GM12878 (cell line): ENCODE measurements around the gene M1AP. TPM values are rescaled to one million over a fixed set of nuclear protein-coding genes. Genes with fewer than 3 reads are reported as not detected.

Experiments used
- ATAC-seq: fragments of 200-7000 bp; cut with Tn5 transposase; 3 replicates; pipeline ENCODE4 v1.9.1; 2020; ENCODE audit warnings: mild to moderate bottlenecking, moderate library complexity
- BruUV-seq: library from RNA; stranded (reverse); fragments of 400-500 nt; replicated peaks from 2 replicates; lab custom pipeline; 2021; lab: Mats Ljungman, UMichigan
- CTCF ChIA-PET: fragments of 300-600 bp; sonication (Branson Sonifier 250); formaldehyde crosslinking; extraction: SDS; loops from one replicate; lab custom pipeline; 2021; ENCODE audit warnings: inconsistent platforms; lab: Yijun Ruan, JAX
- POLR2A ChIA-PET: fragments of 350-600 bp; formaldehyde crosslinking; extraction: SDS; loops from one replicate; lab custom pipeline; 2021; ENCODE audit warnings: inconsistent platforms; lab: Charles Lee
- RAD21 ChIA-PET: fragments of 300-600 bp; sonication (Branson Sonifier 250); formaldehyde crosslinking; loops from one replicate; lab custom pipeline; 2023; ENCODE audit warnings: antibody characterized with exemption; ENCODE audit not compliant: unreplicated experiment; lab: Charles Lee
- SMC1A ChIA-PET: fragments of 300-600 bp; sonication (Branson Sonifier 250); formaldehyde crosslinking; loops from one replicate; lab custom pipeline; 2023; ENCODE audit not compliant: unreplicated experiment, uncharacterized antibody; lab: Charles Lee
- DNase-seq: peaks from one replicate; pipeline ENCODE4 v3.0.0-alpha.2; 2011; ENCODE audit warnings: low read depth, low spot score
- FAIRE-seq: peaks from 3 replicates; lab custom pipeline; 2011; peaks lifted over from hg19 to GRCh38; lab: Jason Lieb, UNC
- H2AFZ ChIP-seq: 2 replicates; pipeline ENCODE4 v1.6.0; 2011; ENCODE audit warnings: low read depth, low read length, control low read depth; ENCODE audit not compliant: control insufficient read depth
- H3K27ac ChIP-seq: 2 replicates; pipeline ENCODE4 v1.5.1; 2011; ENCODE audit warnings: control low read depth; ENCODE audit not compliant: control insufficient read depth, insufficient read depth
- H3K27me3 ChIP-seq, 2 experiments: replicated peaks in 1 of 2; 2 replicates each; pipeline versions ENCODE4 v1.6.0 to v1.6.1; 2011; ENCODE audit warnings: low read length in 1 of 2; ENCODE audit not compliant: control insufficient read depth in 2 of 2, insufficient read depth in 2 of 2
- H3K36me3 ChIP-seq, 2 experiments: 2 replicates each; pipeline ENCODE4 v1.5.1; 2011; ENCODE audit warnings: low read length in 1 of 2; ENCODE audit not compliant: control insufficient read depth in 2 of 2, insufficient read depth in 2 of 2
- H3K4me1 ChIP-seq: 2 replicates; pipeline ENCODE4 v1.6.1; 2011; ENCODE audit warnings: mild to moderate bottlenecking, low read length, moderate library complexity, mixed read lengths; ENCODE audit not compliant: control insufficient read depth, insufficient read depth
- H3K4me2 ChIP-seq: 2 replicates; pipeline ENCODE4 v1.6.0; 2011; ENCODE audit warnings: control low read depth; ENCODE audit not compliant: control insufficient read depth, insufficient read depth
- H3K4me3 ChIP-seq: fragments of 200-600 bp; sonication (generic); 2 replicates; pipeline ENCODE4 v1.5.1; 2016
- H3K79me2 ChIP-seq: 2 replicates; pipeline ENCODE4 v1.6.0; 2011; ENCODE audit warnings: low read length; ENCODE audit not compliant: control insufficient read depth, insufficient read depth
- H3K9ac ChIP-seq: 2 replicates; pipeline ENCODE4 v1.8.0; 2011; ENCODE audit warnings: low read length, control low read depth, mixed read lengths; ENCODE audit not compliant: control insufficient read depth, insufficient read depth
- H3K9me3 ChIP-seq: replicated peaks from 3 replicates; pipeline ENCODE4 v1.5.1; 2011; ENCODE audit warnings: mild to moderate bottlenecking, low read length; ENCODE audit not compliant: control insufficient read depth, insufficient read depth
- H4K20me1 ChIP-seq: 2 replicates; pipeline ENCODE4 v1.6.0; 2011; ENCODE audit not compliant: control insufficient read depth, insufficient read depth
- BMI1 ChIP-seq: fragments of 450-650 bp; IDR thresholded peaks from 2 replicates; pipeline ENCODE4 v1.6.1; 2016; ENCODE audit warnings: mild to moderate bottlenecking, moderate library complexity, borderline replicate concordance
- IKZF1 ChIP-seq: fragments of 450-650 bp; conservative IDR thresholded peaks from 2 replicates; pipeline ENCODE4 v1.6.1; 2017; ENCODE audit warnings: antibody characterized with exemption, mild to moderate bottlenecking
- MTA2 ChIP-seq: fragments of 450-650 bp; IDR thresholded peaks from 2 replicates; pipeline ENCODE4 v1.6.1; 2016; ENCODE audit warnings: low read depth, mild to moderate bottlenecking, moderate library complexity
- POLR2A ChIP-seq: IDR thresholded peaks from 2 replicates; pipeline ENCODE4 v1.6.1; 2011; ENCODE audit warnings: low read depth, mild to moderate bottlenecking, low read length
- SMAD5 ChIP-seq: IDR thresholded peaks from 2 replicates; pipeline ENCODE4 v1.6.1; 2016; ENCODE audit warnings: antibody characterized with exemption, low read depth
- WGBS: methylation state at CpG from one replicate; pipeline ENCODE4 v1.1.6; 2016; ENCODE audit warnings: low lambda C conversion rate; ENCODE audit not compliant: insufficient replicate concordance, insufficient coverage; ENCODE audit errors: missing lambda C conversion rate; 5-methylcytosine and 5-hydroxymethylcytosine counted together
- in situ Hi-C: fragments of 300-500 bp; cut with MboI; formaldehyde crosslinking; loops from 9 replicates; pipeline ENCODE4 v1.14.3; 2018; ENCODE audit warnings: mixed read lengths
- intact Hi-C: fragments of 100-400 bp; cut with micrococcal nuclease; formaldehyde crosslinking; loops from one replicate; pipeline ENCODE4 v1.14.2; 2022; ENCODE audit not compliant: unreplicated experiment
- polyA plus RNA-seq, 11 experiments: library from polyadenylated mRNA; depleted of rRNA in 4 of 11; unstranded in 6 of 11; stranded (reverse) in 5 of 11; fragments of >200 nt; fragmentation: Nextera tagmentation in 4 of 11; fragmentation: Illumina TruSeq in 1 of 11; extraction: Ambion mirVana in 4 of 11; extraction: Trizol in 1 of 11; gene quantifications; 1 replicate in 1 of 11; 2 replicates in 10 of 11; pipeline versions ENCODE4 v1.2.1 to v1.2.3, GENCODE V29; 2011 to 2016; ENCODE audit warnings: inconsistent platforms in 2 of 11, missing spikeins in 2 of 11, low read depth in 1 of 11
- total RNA-seq, 4 experiments: library from RNA; depleted of rRNA in 3 of 4; stranded (reverse); fragments of >200 nt in 3 of 4; fragmentation: Illumina TruSeq in 1 of 4; extraction: Trizol in 1 of 4; gene quantifications; 2 replicates each; pipeline versions ENCODE4 v1.2.1 to v1.2.3, GENCODE V29; 2013 to 2021
- TF ChIP-seq, protein P1 (sequence below): fragments of 150-350 bp; IDR thresholded peaks from 2 replicates; pipeline ENCODE4 v1.6.1; 2014; ENCODE audit warnings: mild to moderate bottlenecking, low read depth, low read length
- TF ChIP-seq, protein P2 (sequence below): fragments of 450-650 bp; IDR thresholded peaks from 2 replicates; pipeline ENCODE4 v1.6.1; 2017; ENCODE audit warnings: mild to moderate bottlenecking
- TF ChIP-seq, protein P3 (sequence below): IDR thresholded peaks from 2 replicates; pipeline ENCODE4 v1.6.1; 2012; ENCODE audit warnings: improper control_type of control experiment, low read depth, low read length; ENCODE audit not compliant: insufficient replicate concordance

The M1AP gene
- total and polyA plus RNA-seq, 10 of the 15 experiments (the other 5 are each of a cell fraction or from before 2014, with no cell fraction given), result 0.04 to 0.32 (median 0.16) TPM; not detected in 4

GRCh38 chr2:74560591-74560990, 87.5 kb downstream of the M1AP start:
- Histone ChIP-seq H3K4me2 (no peak overlapping the region), H4K20me1 (no peaks in the 10 kb centered on the region), H3K27me3 (no peaks in the 10 kb centered on the region), H3K9ac (no peak overlapping the region), H3K9me3 (no peaks in the 10 kb centered on the region), H3K36me3 (peaks cover 1 to 11% of the 10 kb centered on the region in 2 experiments; a peak in 2 of 4 replicates), H2AFZ (no peak overlapping the region), H3K27ac (no peak overlapping the region), H3K4me3 (no peak overlapping the region)
- CTCF ChIA-PET, result no interaction called here
- 85% methylated on average over 6 of the region's 6 CpGs for WGBS
- SMC1A ChIA-PET, result interaction anchor here (1.9 kb wide), 1 partner anchor 10 kb away, joined by 7 read pairs; no protein-coding TSS in a partner anchor
- DNase-seq, result no peak
- in situ Hi-C loops, result no loop called here
- FAIRE-seq, result no peak
- POLR2A ChIA-PET, result interaction anchor here (17.8 kb wide), 1 partner anchor 15 kb away, joined by 441 read pairs; no protein-coding TSS in a partner anchor
- TF ChIP-seq, protein P1, sequence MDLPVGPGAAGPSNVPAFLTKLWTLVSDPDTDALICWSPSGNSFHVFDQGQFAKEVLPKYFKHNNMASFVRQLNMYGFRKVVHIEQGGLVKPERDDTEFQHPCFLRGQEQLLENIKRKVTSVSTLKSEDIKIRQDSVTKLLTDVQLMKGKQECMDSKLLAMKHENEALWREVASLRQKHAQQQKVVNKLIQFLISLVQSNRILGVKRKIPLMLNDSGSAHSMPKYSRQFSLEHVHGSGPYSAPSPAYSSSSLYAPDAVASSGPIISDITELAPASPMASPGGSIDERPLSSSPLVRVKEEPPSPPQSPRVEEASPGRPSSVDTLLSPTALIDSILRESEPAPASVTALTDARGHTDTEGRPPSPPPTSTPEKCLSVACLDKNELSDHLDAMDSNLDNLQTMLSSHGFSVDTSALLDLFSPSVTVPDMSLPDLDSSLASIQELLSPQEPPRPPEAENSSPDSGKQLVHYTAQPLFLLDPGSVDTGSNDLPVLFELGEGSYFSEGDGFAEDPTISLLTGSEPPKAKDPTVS, result no peak
- TF ChIP-seq BMI1 (no peak), SMAD5 (no peak), IKZF1 (no peak), MTA2 (no peak), POLR2A (peak; percentile 32; the same call in 1 of the 2 replicates)
- TF ChIP-seq, protein P2, sequence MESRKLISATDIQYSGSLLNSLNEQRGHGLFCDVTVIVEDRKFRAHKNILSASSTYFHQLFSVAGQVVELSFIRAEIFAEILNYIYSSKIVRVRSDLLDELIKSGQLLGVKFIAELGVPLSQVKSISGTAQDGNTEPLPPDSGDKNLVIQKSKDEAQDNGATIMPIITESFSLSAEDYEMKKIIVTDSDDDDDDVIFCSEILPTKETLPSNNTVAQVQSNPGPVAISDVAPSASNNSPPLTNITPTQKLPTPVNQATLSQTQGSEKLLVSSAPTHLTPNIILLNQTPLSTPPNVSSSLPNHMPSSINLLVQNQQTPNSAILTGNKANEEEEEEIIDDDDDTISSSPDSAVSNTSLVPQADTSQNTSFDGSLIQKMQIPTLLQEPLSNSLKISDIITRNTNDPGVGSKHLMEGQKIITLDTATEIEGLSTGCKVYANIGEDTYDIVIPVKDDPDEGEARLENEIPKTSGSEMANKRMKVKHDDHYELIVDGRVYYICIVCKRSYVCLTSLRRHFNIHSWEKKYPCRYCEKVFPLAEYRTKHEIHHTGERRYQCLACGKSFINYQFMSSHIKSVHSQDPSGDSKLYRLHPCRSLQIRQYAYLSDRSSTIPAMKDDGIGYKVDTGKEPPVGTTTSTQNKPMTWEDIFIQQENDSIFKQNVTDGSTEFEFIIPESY, result no peak
- TF ChIP-seq, protein P3, sequence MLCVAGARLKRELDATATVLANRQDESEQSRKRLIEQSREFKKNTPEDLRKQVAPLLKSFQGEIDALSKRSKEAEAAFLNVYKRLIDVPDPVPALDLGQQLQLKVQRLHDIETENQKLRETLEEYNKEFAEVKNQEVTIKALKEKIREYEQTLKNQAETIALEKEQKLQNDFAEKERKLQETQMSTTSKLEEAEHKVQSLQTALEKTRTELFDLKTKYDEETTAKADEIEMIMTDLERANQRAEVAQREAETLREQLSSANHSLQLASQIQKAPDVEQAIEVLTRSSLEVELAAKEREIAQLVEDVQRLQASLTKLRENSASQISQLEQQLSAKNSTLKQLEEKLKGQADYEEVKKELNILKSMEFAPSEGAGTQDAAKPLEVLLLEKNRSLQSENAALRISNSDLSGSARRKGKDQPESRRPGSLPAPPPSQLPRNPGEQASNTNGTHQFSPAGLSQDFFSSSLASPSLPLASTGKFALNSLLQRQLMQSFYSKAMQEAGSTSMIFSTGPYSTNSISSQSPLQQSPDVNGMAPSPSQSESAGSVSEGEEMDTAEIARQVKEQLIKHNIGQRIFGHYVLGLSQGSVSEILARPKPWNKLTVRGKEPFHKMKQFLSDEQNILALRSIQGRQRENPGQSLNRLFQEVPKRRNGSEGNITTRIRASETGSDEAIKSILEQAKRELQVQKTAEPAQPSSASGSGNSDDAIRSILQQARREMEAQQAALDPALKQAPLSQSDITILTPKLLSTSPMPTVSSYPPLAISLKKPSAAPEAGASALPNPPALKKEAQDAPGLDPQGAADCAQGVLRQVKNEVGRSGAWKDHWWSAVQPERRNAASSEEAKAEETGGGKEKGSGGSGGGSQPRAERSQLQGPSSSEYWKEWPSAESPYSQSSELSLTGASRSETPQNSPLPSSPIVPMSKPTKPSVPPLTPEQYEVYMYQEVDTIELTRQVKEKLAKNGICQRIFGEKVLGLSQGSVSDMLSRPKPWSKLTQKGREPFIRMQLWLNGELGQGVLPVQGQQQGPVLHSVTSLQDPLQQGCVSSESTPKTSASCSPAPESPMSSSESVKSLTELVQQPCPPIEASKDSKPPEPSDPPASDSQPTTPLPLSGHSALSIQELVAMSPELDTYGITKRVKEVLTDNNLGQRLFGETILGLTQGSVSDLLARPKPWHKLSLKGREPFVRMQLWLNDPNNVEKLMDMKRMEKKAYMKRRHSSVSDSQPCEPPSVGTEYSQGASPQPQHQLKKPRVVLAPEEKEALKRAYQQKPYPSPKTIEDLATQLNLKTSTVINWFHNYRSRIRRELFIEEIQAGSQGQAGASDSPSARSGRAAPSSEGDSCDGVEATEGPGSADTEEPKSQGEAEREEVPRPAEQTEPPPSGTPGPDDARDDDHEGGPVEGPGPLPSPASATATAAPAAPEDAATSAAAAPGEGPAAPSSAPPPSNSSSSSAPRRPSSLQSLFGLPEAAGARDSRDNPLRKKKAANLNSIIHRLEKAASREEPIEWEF, result no peak
- TF ChIP-seq, all 136 proteins: peak for 1
- intact Hi-C loops, result no loop called here
- BruUV-seq, result no TSS peak
- RAD21 ChIA-PET, result no interaction called here
- no peak for ATAC-seq
- Histone ChIP-seq H3K79me2 (peaks cover 16% of the 10 kb centered on the region), H3K4me1 (peaks cover 14% of the 10 kb centered on the region)
